A549 (cell line): Measurements from ENCODE around the gene C1orf87.

Experiments
- CHD2 ChIP-seq: fragments of 150-350 bp; IDR thresholded peaks from 2 replicates; pipeline ENCODE4 v1.6.1; 2014; ENCODE audit warnings: low read length; ENCODE audit not compliant: partially characterized antibody
- EP300 ChIP-seq, 2 experiments: fragments of >200 bp; sonication (Bioruptor Twin); formaldehyde crosslinking; IDR thresholded peaks; 2 replicates in 1 of 2; 3 replicates in 1 of 2; pipeline ENCODE4 v1.6.1; 2016 to 2017
- KDM5A ChIP-seq: fragments of 200-600 bp; sonication (generic); IDR thresholded peaks from 2 replicates; pipeline ENCODE4 v1.6.1; 2016; ENCODE audit warnings: antibody characterized with exemption, mild to moderate bottlenecking
- NFE2L2 ChIP-seq: fragments of 150-350 bp; conservative IDR thresholded peaks from 2 replicates; pipeline ENCODE4 v1.6.1; 2014; ENCODE audit warnings: low read length
- POLR2A ChIP-seq: IDR thresholded peaks from 2 replicates; pipeline ENCODE4 v1.6.1; 2012; ENCODE audit warnings: mild to moderate bottlenecking, low read length
- ZSCAN20 ChIP-seq: fragments of 250-450 bp; sonication (Bioruptor Pico); IDR thresholded peaks from 2 replicates; pipeline ENCODE4 v1.8.0; 2022; ENCODE audit warnings: mild to moderate bottlenecking, moderate library complexity
- TF ChIP-seq, protein P1 (sequence below): fragments of >200 bp; sonication (Bioruptor Twin); formaldehyde crosslinking; IDR thresholded peaks from 3 replicates; pipeline ENCODE4 v1.5.1; 2016
- TF ChIP-seq, protein P2 (sequence below): IDR thresholded peaks from 2 replicates; pipeline ENCODE4 v1.6.1; 2012
- TF ChIP-seq, protein P3 (sequence below): fragments of 200-600 bp; sonication (generic); IDR thresholded peaks from 2 replicates; pipeline ENCODE4 v1.6.1; 2016; ENCODE audit warnings: antibody characterized with exemption, mild to moderate bottlenecking, moderate library complexity

DNA sequence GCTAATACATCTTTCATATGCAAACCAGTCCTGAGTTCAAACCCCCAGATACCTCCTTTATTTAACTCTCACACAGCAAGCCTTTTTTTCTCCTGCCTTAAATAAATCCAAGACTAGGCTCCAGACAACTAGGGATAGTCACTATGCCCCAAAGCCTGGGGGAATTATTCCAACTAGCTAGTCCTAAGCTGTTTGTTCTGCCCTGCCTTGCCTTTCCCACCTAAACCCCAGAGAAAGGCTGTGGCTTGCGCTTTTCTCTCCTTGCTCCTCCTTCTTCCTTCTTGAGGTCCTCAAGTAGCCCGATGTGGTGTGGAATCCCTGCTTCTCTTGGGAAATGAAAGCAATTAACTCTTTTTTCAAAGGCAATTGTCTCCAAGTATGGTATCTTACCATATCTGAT lies 31.8 kb downstream of the C1orf87 start:
- TF ChIP-seq, protein P1, sequence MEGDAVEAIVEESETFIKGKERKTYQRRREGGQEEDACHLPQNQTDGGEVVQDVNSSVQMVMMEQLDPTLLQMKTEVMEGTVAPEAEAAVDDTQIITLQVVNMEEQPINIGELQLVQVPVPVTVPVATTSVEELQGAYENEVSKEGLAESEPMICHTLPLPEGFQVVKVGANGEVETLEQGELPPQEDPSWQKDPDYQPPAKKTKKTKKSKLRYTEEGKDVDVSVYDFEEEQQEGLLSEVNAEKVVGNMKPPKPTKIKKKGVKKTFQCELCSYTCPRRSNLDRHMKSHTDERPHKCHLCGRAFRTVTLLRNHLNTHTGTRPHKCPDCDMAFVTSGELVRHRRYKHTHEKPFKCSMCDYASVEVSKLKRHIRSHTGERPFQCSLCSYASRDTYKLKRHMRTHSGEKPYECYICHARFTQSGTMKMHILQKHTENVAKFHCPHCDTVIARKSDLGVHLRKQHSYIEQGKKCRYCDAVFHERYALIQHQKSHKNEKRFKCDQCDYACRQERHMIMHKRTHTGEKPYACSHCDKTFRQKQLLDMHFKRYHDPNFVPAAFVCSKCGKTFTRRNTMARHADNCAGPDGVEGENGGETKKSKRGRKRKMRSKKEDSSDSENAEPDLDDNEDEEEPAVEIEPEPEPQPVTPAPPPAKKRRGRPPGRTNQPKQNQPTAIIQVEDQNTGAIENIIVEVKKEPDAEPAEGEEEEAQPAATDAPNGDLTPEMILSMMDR = no peak
- TF ChIP-seq EP300 (IDR thresholded peaks at IDR 0.05) = no peak
- TF ChIP-seq KDM5A = no peak
- no peak for TF ChIP-seq ZSCAN20
- TF ChIP-seq, protein P2, sequence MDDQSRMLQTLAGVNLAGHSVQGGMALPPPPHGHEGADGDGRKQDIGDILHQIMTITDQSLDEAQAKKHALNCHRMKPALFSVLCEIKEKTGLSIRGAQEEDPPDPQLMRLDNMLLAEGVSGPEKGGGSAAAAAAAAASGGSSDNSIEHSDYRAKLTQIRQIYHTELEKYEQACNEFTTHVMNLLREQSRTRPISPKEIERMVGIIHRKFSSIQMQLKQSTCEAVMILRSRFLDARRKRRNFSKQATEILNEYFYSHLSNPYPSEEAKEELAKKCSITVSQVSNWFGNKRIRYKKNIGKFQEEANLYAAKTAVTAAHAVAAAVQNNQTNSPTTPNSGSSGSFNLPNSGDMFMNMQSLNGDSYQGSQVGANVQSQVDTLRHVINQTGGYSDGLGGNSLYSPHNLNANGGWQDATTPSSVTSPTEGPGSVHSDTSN = no peak
- TF ChIP-seq, protein P3, sequence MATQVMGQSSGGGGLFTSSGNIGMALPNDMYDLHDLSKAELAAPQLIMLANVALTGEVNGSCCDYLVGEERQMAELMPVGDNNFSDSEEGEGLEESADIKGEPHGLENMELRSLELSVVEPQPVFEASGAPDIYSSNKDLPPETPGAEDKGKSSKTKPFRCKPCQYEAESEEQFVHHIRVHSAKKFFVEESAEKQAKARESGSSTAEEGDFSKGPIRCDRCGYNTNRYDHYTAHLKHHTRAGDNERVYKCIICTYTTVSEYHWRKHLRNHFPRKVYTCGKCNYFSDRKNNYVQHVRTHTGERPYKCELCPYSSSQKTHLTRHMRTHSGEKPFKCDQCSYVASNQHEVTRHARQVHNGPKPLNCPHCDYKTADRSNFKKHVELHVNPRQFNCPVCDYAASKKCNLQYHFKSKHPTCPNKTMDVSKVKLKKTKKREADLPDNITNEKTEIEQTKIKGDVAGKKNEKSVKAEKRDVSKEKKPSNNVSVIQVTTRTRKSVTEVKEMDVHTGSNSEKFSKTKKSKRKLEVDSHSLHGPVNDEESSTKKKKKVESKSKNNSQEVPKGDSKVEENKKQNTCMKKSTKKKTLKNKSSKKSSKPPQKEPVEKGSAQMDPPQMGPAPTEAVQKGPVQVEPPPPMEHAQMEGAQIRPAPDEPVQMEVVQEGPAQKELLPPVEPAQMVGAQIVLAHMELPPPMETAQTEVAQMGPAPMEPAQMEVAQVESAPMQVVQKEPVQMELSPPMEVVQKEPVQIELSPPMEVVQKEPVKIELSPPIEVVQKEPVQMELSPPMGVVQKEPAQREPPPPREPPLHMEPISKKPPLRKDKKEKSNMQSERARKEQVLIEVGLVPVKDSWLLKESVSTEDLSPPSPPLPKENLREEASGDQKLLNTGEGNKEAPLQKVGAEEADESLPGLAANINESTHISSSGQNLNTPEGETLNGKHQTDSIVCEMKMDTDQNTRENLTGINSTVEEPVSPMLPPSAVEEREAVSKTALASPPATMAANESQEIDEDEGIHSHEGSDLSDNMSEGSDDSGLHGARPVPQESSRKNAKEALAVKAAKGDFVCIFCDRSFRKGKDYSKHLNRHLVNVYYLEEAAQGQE = no peak
- no peak for TF ChIP-seq CHD2
- TF ChIP-seq NFE2L2 = no peak
- no peak for TF ChIP-seq POLR2A
